ENCODE results near the gene VPS13D.

The VPS13D gene

DNA sequence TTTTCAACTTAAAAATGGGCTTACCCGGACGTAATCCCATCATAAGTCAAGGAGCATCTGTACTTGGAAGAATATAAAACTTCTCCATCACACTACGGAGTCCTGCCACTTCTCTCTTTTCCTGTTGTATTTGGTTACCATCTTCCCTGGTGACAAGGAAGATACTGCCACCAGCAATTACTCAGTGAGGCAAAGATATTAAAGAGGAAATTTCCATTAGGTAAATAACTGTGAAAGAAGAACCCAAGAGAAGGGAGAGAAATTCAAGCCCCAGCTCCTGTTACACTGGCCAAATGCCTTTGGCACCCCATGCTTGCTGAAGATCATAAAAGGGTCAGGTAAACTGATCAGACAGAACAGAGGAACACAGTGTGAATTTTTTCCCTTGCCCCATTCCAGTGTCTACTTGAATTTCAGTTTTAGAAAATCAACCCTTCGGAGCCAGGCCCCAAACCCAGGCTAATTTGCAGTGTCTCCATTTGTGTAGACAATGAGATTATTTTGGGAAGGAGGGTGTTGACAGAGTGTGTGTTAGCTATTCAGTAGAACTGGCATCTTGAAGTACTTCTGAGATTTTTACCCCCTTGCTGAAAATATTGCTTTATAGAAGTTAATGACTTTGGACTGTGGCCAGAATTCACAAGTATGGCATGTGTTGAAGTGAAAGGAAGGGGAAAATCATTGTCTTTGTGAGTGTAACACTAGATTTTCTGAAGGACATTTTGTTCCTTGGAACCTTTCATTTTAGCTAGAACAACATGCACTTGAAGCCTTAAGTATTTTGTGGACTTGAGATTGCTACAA, 221.1 kb downstream of the VPS13D start:
- no peak for ATAC-seq (ENCODE audit: low read depth)
- no peak overlapping the region for H3K27ac ChIP-seq (ENCODE audit: poor library complexity, severe bottlenecking)
- DNase-seq (ENCODE audit: low spot score) = no peak
- H3K36me3 ChIP-seq (ENCODE audit: low read depth) = peaks cover 6% of the 10 kb centered on the region
- no peaks in the 10 kb centered on the region for H3K9me3 ChIP-seq (ENCODE audit: severe bottlenecking)
- H3K4me1 ChIP-seq (ENCODE audit: insufficient read depth, poor library complexity, severe bottlenecking) = peaks cover 23% of the 10 kb centered on the region
- TF ChIP-seq, protein P1, sequence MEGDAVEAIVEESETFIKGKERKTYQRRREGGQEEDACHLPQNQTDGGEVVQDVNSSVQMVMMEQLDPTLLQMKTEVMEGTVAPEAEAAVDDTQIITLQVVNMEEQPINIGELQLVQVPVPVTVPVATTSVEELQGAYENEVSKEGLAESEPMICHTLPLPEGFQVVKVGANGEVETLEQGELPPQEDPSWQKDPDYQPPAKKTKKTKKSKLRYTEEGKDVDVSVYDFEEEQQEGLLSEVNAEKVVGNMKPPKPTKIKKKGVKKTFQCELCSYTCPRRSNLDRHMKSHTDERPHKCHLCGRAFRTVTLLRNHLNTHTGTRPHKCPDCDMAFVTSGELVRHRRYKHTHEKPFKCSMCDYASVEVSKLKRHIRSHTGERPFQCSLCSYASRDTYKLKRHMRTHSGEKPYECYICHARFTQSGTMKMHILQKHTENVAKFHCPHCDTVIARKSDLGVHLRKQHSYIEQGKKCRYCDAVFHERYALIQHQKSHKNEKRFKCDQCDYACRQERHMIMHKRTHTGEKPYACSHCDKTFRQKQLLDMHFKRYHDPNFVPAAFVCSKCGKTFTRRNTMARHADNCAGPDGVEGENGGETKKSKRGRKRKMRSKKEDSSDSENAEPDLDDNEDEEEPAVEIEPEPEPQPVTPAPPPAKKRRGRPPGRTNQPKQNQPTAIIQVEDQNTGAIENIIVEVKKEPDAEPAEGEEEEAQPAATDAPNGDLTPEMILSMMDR (IDR thresholded peaks at IDR 0.05; ENCODE audit: poor library complexity, severe bottlenecking) = no peak
- no peak overlapping the region for H3K4me3 ChIP-seq (ENCODE audit: severe bottlenecking)
- no peaks in the 10 kb centered on the region for H3K27me3 ChIP-seq (ENCODE audit: insufficient read depth, poor library complexity, severe bottlenecking)

DNA sequence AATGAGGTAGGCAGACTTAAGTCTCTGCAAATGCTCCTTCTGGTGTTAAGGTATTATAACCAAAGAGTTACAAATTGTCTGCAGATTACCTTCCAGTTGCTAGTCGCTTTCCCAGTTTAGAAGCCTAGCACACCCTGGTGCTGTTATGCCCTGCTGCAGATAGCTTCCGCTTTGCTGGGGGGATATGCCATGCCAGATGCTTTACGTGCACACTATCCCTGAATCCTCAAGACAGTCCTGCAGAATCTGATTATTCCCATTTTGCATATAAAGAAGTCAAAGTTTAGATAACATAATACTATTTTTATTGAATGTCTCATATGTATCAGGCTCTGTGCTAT, 221.7 kb downstream of the VPS13D start:
- H3K36me3 ChIP-seq (ENCODE audit: low read depth) = peaks cover 9% of the 10 kb centered on the region

DNA sequence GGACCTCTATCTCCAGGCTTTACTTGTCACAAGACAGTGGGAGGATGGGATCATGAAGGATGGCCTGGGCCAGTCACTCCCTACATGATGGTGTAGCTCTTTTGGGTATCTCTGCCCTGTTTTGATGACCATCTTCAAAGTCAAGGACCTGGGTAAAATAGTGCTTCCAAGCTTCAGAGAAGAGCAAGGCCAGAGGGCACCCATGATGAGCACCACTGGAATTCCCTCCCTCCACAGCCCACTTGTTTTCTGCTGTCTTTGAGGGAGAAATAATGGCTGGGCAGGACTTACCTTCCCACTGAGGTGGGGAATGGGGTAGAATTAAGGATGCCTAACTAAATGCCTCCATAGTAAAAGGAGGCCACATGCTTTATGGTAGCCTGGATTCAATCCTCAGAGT, 222.4 kb downstream of the VPS13D start:
- TF ChIP-seq, protein P1 (IDR thresholded peaks at IDR 0.05; ENCODE audit: poor library complexity, severe bottlenecking) = no peak
- no peaks in the 10 kb centered on the region for H3K9me3 ChIP-seq (ENCODE audit: severe bottlenecking)

More for the DNA sequence above, 221.7 kb downstream of the VPS13D start:
- no peaks in the 10 kb centered on the region for H3K27me3 ChIP-seq (ENCODE audit: insufficient read depth, poor library complexity, severe bottlenecking)
- H3K9me3 ChIP-seq (ENCODE audit: severe bottlenecking) = no peaks in the 10 kb centered on the region
- H3K4me3 ChIP-seq (ENCODE audit: severe bottlenecking) = no peak overlapping the region
- peaks cover 23% of the 10 kb centered on the region for H3K4me1 ChIP-seq (ENCODE audit: insufficient read depth, poor library complexity, severe bottlenecking)
- no peak overlapping the region for H3K27ac ChIP-seq (ENCODE audit: poor library complexity, severe bottlenecking)
- DNase-seq (ENCODE audit: low spot score) = no peak
- no peak for ATAC-seq (ENCODE audit: low read depth)
- TF ChIP-seq, protein P1 (IDR thresholded peaks at IDR 0.05; ENCODE audit: poor library complexity, severe bottlenecking) = no peak

DNA sequence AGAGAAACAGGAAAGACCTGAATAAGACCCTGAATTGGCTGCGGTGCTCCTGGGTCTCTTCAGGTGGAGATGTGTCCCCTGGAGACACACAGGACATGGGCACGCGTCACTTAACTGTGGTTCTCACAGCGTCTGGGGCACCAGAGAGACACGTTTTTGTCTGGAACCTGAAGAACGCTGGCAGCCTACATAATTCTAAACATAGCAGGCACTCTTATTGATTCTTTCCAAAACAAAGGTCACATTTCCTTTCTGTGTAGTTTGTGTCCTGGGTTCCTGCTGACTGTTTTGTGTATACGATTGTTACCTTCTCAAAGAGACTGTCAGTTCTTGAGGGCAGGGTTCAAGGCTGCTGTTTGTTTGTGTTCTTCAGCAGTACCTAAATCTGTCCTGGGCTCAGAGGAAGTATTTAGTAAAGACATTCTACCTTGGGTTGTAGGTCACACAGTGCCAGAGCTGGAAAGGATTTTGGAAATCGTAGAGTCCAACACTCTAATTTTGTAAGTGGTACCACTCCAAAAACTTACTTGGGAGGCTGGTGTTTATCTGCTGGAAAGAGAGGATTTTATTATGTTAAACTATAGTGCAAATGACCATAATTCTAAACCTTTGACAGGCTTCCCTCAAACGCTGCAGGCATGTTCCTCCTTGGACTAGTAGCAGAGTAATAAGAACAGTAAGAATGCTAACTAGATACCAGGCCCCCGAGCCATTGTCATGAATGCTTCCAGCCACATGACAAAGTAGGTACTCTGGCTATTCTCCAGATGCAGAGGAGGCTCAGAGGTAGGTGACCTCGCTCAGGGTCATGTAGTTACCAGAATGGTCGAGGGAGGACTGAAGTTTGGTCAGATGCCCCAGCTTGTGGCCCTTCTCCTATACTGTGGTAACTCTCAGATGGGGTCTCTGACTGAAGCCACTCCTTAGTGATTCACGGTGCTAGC, 223.8 kb downstream of the VPS13D start:
- Histone ChIP-seq H3K27ac (ENCODE audit: poor library complexity, severe bottlenecking) (peak overlapping the region; percentile 65), H3K27me3 (ENCODE audit: insufficient read depth, poor library complexity, severe bottlenecking) (no peaks in the 10 kb centered on the region), H3K4me3 (ENCODE audit: severe bottlenecking) (no peak overlapping the region), H3K36me3 (ENCODE audit: low read depth) (peaks cover 9% of the 10 kb centered on the region), H3K9me3 (ENCODE audit: severe bottlenecking) (no peaks in the 10 kb centered on the region), H3K4me1 (ENCODE audit: insufficient read depth, poor library complexity, severe bottlenecking) (peaks cover 32% of the 10 kb centered on the region)
- ATAC-seq (ENCODE audit: low read depth) (no peak), DNase-seq (ENCODE audit: low spot score) (no peak)
- TF ChIP-seq, protein P1 (IDR thresholded peaks at IDR 0.05; ENCODE audit: poor library complexity, severe bottlenecking) = no peak

More for the DNA sequence above, 222.4 kb downstream of the VPS13D start:
- ATAC-seq (ENCODE audit: low read depth) = no peak
- peaks cover 9% of the 10 kb centered on the region for H3K36me3 ChIP-seq (ENCODE audit: low read depth)
- H3K27me3 ChIP-seq (ENCODE audit: insufficient read depth, poor library complexity, severe bottlenecking) = no peaks in the 10 kb centered on the region
- peaks cover 29% of the 10 kb centered on the region for H3K4me1 ChIP-seq (ENCODE audit: insufficient read depth, poor library complexity, severe bottlenecking)
- DNase-seq (ENCODE audit: low spot score) = no peak
- H3K4me3 ChIP-seq (ENCODE audit: severe bottlenecking) = no peak overlapping the region
- H3K27ac ChIP-seq (ENCODE audit: poor library complexity, severe bottlenecking) = no peak overlapping the region
